Measurements from ENCODE around the gene DUS3L. TPM values are rescaled to one million over a fixed set of nuclear protein-coding genes. Genes with fewer than 3 reads are reported as not detected.

The DUS3L gene
- total RNA-seq, 3 donors from 2014 or later (not counting 1 experiment from before 2014, with no cell fraction given) = 116 to 140 (median 128) TPM

DNA sequence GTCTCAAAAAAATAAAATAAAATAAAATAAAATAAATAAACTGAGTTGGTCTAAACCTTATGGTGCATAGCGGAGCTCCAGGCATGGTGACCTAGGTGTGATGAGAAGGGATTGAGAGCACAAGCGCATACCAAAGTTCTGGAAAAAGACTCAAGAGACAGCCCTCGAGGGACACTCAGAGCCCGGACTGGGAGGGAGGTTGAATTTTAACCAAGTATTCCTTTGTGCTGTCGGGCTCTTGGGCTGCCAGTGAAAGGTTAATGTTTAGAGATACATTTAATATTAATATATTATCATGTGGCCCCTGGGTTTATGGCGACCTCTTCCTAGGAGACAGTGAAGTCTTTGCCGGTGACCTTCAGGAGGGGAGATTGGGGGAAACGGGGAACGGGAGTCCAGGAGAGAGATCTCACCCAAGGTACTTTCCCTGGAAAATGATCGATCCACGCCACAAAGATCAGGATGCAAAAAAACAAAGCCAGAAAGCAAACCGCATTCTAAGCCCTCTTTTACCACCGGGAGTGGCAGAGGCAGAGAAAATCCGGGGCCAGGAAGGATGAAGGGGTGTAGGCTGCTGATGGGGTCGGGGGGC lies 46.9 kb upstream of the DUS3L start:
- TF ChIP-seq, protein P1, sequence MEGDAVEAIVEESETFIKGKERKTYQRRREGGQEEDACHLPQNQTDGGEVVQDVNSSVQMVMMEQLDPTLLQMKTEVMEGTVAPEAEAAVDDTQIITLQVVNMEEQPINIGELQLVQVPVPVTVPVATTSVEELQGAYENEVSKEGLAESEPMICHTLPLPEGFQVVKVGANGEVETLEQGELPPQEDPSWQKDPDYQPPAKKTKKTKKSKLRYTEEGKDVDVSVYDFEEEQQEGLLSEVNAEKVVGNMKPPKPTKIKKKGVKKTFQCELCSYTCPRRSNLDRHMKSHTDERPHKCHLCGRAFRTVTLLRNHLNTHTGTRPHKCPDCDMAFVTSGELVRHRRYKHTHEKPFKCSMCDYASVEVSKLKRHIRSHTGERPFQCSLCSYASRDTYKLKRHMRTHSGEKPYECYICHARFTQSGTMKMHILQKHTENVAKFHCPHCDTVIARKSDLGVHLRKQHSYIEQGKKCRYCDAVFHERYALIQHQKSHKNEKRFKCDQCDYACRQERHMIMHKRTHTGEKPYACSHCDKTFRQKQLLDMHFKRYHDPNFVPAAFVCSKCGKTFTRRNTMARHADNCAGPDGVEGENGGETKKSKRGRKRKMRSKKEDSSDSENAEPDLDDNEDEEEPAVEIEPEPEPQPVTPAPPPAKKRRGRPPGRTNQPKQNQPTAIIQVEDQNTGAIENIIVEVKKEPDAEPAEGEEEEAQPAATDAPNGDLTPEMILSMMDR (IDR thresholded peaks at IDR 0.05) = no peak
- Mint-ChIP-seq H3K9me3 (no peaks in the 10 kb centered on the region), H3K27ac (no peak overlapping the region), H3K4me3 (no peak overlapping the region), H3K4me1 (no peaks in the 10 kb centered on the region), H3K27me3 (ENCODE audit: low read depth in 2 of 2) (peaks cover 0 to under 1% of the 10 kb centered on the region in 2 donors), H3K36me3 (no peaks in the 10 kb centered on the region)
- intact Hi-C loops (cut with micrococcal nuclease) = no loop called here
- Histone ChIP-seq H3K27me3 (ENCODE audit: control insufficient read depth, insufficient read depth, low read length) (no peaks in the 10 kb centered on the region), H3K9me3 (ENCODE audit: control insufficient read depth, insufficient read depth, low read length) (no peaks in the 10 kb centered on the region), H3K4me1 (ENCODE audit: control insufficient read depth, insufficient read depth, low read length) (peaks cover 4% of the 10 kb centered on the region), H3K27ac (ENCODE audit: low read length) (no peak overlapping the region), H3K36me3 (ENCODE audit: control insufficient read depth, insufficient read depth, low read length) (no peaks in the 10 kb centered on the region), H3K4me3 (ENCODE audit: low read length) (no peak overlapping the region)
- no peak for DNase-seq
- WGBS (ENCODE audit: insufficient coverage) = 57% methylated on average over 12 of the region's 15 CpGs
- ATAC-seq = no peak

DNA sequence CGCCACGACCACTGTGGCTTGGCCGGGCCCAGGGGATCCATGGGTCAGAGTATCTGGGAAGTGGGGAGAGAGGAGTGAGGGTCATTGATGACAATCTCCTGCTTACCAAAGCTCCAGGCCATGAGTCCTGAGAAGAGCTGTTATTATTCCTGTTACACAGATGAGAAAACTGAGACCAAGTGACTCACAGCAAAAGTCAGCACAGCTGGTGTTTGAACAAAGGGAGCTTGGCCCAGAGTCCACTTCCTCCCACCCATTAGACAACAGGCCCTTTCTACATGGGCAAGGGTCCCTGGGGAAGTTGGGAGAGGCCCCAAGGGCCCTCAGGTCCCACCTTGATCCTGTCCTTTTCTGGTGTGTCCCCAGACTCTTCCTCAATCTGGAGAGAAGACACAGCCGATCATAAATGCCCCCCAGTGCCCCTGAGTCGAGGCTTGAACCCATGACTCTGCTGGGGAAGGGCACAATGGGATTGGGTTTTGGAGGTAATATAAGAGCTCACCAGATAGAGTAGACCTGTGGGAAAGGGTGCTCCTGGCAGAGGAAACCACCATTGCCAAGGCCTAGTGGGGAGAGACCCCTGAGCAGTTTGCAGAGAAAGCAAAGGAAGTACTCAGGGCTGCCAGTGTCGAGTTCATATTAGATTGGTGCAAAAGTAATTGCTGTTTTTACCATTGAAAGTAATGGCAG lies 41.7 kb upstream of the DUS3L start:
- H3K36me3 Mint-ChIP-seq = no peaks in the 10 kb centered on the region
- no peak overlapping the region for H3K27ac Mint-ChIP-seq
- 94% methylated on average over 6 of the region's 6 CpGs for WGBS (ENCODE audit: insufficient coverage)
- DNase-seq (no peak), ATAC-seq (no peak)
- intact Hi-C loops (cut with micrococcal nuclease) = no loop called here
- H3K27me3 Mint-ChIP-seq (ENCODE audit: low read depth in 2 of 2) = peaks cover 0 to 5% of the 10 kb centered on the region in 2 donors
- TF ChIP-seq, protein P1 (IDR thresholded peaks at IDR 0.05) = no peak
- peaks cover 15% of the 10 kb centered on the region for H3K4me1 ChIP-seq (ENCODE audit: control insufficient read depth, insufficient read depth, low read length)
- H3K9me3 ChIP-seq (ENCODE audit: control insufficient read depth, insufficient read depth, low read length) = no peaks in the 10 kb centered on the region
- H3K27ac ChIP-seq (ENCODE audit: low read length) = no peak overlapping the region
- no peak overlapping the region for H3K4me3 ChIP-seq (ENCODE audit: low read length)
- H3K4me1 Mint-ChIP-seq = peaks cover 9 to 10% of the 10 kb centered on the region in 2 donors
- no peaks in the 10 kb centered on the region for H3K36me3 ChIP-seq (ENCODE audit: control insufficient read depth, insufficient read depth, low read length)
- no peaks in the 10 kb centered on the region for H3K27me3 ChIP-seq (ENCODE audit: control insufficient read depth, insufficient read depth, low read length)
- no peak overlapping the region for H3K4me3 Mint-ChIP-seq
- no peaks in the 10 kb centered on the region for H3K9me3 Mint-ChIP-seq

DNA sequence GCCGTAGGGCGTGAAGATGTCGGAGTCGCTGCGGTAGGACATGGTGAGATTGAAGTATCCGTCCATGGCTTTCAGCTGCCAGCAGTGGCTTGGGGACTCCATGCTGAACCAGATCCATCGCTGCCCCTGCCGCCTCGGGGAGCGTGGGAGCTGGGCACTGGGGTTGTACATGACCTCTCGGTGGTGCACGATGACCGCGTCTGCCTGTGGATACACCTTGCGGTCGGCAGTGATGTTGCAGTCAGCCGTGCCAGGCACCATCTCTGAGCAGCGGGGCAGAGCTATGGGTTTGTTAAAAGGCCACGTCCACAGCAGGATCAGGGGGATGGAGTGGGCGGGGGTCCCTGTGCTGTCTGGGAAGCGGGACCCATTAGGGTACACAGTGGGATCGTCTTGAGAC lies 41.1 kb upstream of the DUS3L start:
- WGBS (ENCODE audit: insufficient coverage) = 94% methylated on average over 22 of the region's 22 CpGs

More for the DNA sequence above, 41.1 kb upstream of the DUS3L start:
- ATAC-seq = no peak
- intact Hi-C loops (cut with micrococcal nuclease) = no loop called here
- Mint-ChIP-seq H3K27ac (no peak overlapping the region), H3K9me3 (no peaks in the 10 kb centered on the region), H3K4me3 (no peak overlapping the region), H3K27me3 (ENCODE audit: low read depth in 2 of 2) (peaks cover 0 to 7% of the 10 kb centered on the region in 2 donors), H3K36me3 (no peaks in the 10 kb centered on the region), H3K4me1 (peaks cover 12 to 13% of the 10 kb centered on the region in 2 donors)
- Histone ChIP-seq H3K4me1 (ENCODE audit: control insufficient read depth, insufficient read depth, low read length) (peaks cover 21% of the 10 kb centered on the region), H3K27me3 (ENCODE audit: control insufficient read depth, insufficient read depth, low read length) (no peaks in the 10 kb centered on the region), H3K36me3 (ENCODE audit: control insufficient read depth, insufficient read depth, low read length) (no peaks in the 10 kb centered on the region), H3K9me3 (ENCODE audit: control insufficient read depth, insufficient read depth, low read length) (no peaks in the 10 kb centered on the region), H3K4me3 (ENCODE audit: low read length) (no peak overlapping the region), H3K27ac (ENCODE audit: low read length) (no peak overlapping the region)
- DNase-seq = no peak
- TF ChIP-seq, protein P1 (IDR thresholded peaks at IDR 0.05) = no peak
